GM18498 (cell line): ENCODE measurements around the gene LILRB1.
"Not testable (repeated sequence)": the region's sequence is repeated elsewhere in the genome, so short reads cannot be mapped to it uniquely, and the experiment has no call there.

Experiments used
- ATAC-seq: cut with Tn5 transposase; IDR thresholded peaks from one replicate; pipeline ENCODE4 v1.9.1; 2021; ENCODE audit warnings: mild to moderate bottlenecking, moderate library complexity; ENCODE audit not compliant: unreplicated experiment

Gene LILRB1

GRCh38 chr19:54624934-54625730, 5.2 kb upstream of the LILRB1 start:
- ATAC-seq, result peak; percentile 52

- no peak for ATAC-seq
These were observed 3.5 kb upstream of the LILRB1 start for GRCh38 chr19:54626757-54627156.

GRCh38 chr19:54627912-54628311, 2.4 kb upstream of the LILRB1 start:
- ATAC-seq, result not testable (repeated sequence)

GRCh38 chr19:54630782-54631181, 498 bp downstream of the LILRB1 start:
- no peak for ATAC-seq

GRCh38 chr19:54631489-54632337, 1.4 kb downstream of the LILRB1 start:
- not testable (repeated sequence) for ATAC-seq

GRCh38 chr19:54632517-54632916, 2.2 kb downstream of the LILRB1 start:
- ATAC-seq, result not testable (repeated sequence)

- ATAC-seq, result no peak
These were observed 3.1 kb downstream of the LILRB1 start for GRCh38 chr19:54633401-54633800.

GRCh38 chr19:54636081-54636480, 5.8 kb downstream of the LILRB1 start:
- ATAC-seq, result not testable (repeated sequence)

- no peak for ATAC-seq
These were observed 8.4 kb downstream of the LILRB1 start for GRCh38 chr19:54638683-54639082.

GRCh38 chr19:54642953-54643352, 12.7 kb downstream of the LILRB1 start:
- ATAC-seq, result not testable (repeated sequence)

GRCh38 chr19:54643583-54643982, 13.3 kb downstream of the LILRB1 start:
- ATAC-seq, result not testable (repeated sequence)

GRCh38 chr19:54644056-54644455, 13.8 kb downstream of the LILRB1 start:
- ATAC-seq, result no peak

- ATAC-seq, result no peak
These were observed 16.1 kb downstream of the LILRB1 start for GRCh38 chr19:54646331-54646841.

- ATAC-seq, result no peak
These were observed 17.8 kb downstream of the LILRB1 start for GRCh38 chr19:54648129-54648528.

GRCh38 chr19:54650108-54650655, 19.9 kb downstream of the LILRB1 start:
- no peak for ATAC-seq

GRCh38 chr19:54653181-54653809, 23.0 kb downstream of the LILRB1 start:
- ATAC-seq, result no peak

GRCh38 chr19:54654447-54655321, 24.4 kb downstream of the LILRB1 start:
- ATAC-seq, result no peak

GRCh38 chr19:54659300-54659699, 29.0 kb downstream of the LILRB1 start:
- no peak for ATAC-seq

GRCh38 chr19:54660306-54660705, 30.0 kb downstream of the LILRB1 start:
- no peak for ATAC-seq

GRCh38 chr19:54660964-54661363, 30.7 kb downstream of the LILRB1 start:
- ATAC-seq, result no peak
